Measurements from ENCODE around the gene MAT2B.

MAT2B gene

GRCh38 chr5:163562071-163562470 lies 56.7 kb downstream of the MAT2B start:
- DNase-seq = no peak

- DNase-seq = no peak
These were observed 57.7 kb downstream of the MAT2B start for GRCh38 chr5:163563112-163563511.

DNA sequence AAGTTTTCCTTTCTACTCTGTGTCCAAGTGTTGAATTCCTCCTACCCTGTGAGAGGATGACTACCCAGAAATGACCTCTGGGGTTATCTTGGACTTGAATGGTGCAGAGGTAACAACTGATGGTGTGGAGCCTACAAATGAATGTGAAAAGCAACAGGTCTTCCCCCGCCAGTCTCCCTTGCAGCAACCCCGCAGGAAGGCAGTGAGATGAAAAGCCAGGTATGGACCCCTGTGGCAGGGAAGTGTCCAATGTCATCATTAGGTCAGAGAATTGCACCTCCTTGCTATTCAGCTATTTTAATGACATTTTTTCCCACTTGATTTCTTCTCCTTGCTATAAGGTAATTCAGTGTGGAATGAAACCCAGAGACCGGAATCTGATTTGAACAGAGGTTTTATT lies 58.5 kb downstream of the MAT2B start:
- DNase-seq = no peak

DNA sequence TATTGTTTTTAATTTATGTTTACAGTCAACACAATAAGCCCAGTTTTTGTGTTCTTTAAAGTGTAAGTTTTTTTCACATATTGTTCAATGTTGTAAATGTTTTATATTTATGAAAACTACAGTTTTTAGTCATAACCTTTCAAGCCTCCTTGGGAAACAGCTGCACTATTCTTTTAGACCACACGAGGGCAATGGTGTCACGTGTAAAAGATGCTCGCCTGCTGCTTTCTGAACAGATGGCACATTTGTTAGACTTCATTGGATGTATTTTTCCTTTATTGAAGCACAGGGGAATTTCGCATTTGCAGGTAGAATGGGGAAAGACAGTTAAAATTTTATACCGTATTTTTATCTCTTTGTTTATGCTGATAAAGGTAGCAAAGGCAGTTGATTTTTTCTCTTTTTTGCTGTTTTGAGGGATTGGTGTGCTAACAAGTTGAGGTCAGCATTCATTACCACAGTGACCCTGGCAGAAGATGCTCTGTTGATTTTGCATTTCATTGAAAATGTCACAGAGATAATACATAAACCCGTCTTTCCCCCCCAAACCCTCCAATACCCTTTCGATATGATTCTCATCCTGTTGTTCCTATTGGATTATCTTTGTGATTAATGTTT lies 59.0 kb downstream of the MAT2B start:
- peak; percentile 52 for DNase-seq

- DNase-seq = no peak
These were observed 60.1 kb downstream of the MAT2B start for GRCh38 chr5:163565492-163565891.

- no peak for DNase-seq
These were observed 60.7 kb downstream of the MAT2B start for GRCh38 chr5:163565931-163566608.

- DNase-seq = no peak
These were observed 61.3 kb downstream of the MAT2B start for GRCh38 chr5:163566678-163567077.

DNA sequence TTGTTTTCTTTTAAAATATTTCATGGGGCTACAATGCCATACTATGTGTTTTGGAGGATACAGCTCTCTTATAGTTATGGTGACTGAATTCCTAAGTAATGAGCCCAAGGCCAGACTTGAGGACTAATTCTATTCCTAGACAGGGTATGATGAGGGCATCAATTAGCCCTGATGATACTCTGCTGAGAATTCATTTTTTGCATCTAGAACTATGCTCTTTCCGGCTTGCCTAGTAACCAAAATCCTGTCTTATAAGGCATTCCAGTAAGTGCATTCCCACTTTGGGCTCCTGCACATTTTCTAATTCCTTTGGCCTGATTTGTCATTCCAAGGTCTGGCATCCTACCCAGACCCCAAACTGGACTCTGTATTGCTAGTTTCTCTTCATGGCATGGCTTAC lies 62.4 kb downstream of the MAT2B start:
- no peak for DNase-seq
